COLO668 (cell line): ENCODE data around the gene CDH4.

ENCODE experiments used
- DNase-seq: peaks from one replicate; lab custom pipeline; 2025; ENCODE audit not compliant: unreplicated experiment; lab: John Stamatoyannopoulos, UW

Gene CDH4

DNA sequence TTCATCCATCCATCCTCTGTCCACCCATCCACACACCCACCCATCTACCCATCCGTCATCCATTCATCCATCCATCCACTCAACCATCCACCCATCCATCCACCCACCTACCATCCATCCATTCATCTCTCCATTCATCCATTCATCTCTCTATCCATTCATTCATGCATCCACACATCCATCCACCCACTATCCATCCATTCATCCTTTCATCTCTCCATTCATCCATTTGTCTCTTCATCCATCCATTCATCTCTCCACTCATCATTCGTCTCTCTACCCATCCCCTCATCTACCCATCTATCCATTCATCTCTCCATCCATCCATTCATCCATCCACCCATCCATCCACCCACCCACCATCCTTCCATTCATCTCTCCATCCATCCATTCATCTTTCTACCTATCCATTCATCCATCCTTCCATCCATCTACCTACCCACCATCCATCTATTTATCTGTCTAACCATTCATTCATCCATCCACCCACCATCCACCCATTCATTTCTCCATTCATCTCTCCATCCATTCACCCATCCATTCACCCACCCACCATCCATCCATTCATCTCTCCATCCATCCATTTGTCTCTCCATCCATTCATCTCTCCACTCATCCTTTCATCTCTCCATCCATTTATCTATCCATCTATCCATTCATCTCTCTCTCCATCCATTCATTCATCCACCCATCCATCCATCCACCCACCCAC is 538.2 kb downstream of the CDH4 start:
- DNase-seq: no peak

DNA sequence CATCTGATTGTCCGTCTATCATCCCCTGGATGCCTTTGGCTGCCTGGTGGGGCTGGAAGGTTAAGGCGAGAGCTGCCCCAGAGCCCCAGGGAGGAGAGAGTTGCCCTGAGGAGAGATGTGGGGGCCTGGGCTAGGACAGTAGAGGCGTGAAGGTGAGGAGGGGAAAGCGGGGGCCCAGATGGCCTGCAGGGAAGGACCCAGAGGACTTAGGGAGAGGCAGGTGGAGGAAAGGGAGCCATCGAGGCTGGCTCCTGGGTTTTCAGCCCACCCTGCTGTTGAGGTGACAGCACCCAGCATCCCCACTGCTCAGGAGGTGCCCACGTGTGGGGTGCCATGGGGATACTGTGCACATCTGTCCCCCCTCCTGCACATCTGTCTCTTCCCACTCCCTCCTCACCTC is 539.9 kb downstream of the CDH4 start:
- DNase-seq: no peak

DNA sequence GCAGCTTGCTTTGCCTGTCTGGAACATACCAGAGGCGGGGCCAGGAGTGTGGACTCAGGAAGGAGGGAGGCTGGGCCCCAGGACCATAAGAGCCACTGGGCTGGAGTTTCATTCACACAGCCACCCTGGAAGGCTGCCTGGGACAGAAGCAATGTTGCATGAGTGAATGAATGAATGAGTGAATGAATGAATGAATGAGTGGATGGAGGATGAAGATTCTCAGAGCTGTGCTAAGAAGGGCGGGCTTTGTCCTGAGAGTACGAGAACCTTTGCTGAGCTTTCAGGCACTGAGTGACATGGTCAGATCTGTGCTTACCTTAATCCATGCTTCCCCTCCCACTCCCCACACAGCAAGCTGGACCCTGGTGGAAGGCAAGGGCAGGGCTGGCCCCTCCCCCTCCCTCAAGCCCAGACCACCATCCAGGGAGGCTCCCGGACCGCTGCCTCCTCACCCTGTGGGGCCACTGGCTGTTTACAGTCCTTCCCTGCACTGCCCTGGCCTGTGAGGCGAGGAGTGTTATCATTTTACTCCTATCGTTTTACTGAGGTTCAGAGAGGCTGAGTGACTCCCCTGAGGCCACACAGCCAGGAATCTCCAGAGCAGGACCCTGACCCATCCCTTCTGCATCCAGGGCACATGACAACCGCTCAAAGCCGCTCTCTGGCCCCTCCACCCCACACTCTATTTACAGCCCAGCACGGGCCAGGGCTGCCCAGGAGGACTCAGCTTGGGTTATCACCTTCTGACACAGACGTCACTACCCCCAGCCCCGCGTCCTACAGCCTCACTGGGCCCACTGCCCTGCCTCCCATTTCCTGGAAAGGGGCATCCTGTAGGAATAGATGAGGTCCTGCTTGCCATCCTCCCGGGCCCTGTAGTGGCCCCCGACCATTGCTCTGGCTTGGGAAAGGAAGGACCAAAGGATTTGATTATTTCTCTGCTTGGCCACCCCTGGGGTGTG is 543.9 kb downstream of the CDH4 start:
- no peak for DNase-seq

DNA sequence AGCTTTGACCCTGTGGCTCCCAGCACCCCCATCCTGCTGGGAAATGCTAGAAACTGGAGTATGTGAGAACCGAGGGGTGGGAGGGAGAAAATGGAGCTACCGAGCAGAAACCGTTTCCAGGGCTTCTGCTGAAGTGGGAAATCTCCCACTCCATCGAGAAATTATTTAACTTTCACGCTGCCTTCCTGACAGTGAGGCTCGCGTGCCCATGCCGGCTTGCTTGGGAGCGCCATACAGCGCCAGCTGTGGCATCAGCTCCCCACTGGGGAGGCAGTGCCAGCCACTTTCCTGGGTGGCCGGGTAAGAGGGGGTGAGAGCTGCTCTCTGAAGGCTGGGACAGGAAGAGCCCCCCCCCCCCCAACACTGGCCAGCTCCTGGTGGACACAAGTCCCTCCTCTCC is 544.7 kb downstream of the CDH4 start:
- no peak for DNase-seq

DNA sequence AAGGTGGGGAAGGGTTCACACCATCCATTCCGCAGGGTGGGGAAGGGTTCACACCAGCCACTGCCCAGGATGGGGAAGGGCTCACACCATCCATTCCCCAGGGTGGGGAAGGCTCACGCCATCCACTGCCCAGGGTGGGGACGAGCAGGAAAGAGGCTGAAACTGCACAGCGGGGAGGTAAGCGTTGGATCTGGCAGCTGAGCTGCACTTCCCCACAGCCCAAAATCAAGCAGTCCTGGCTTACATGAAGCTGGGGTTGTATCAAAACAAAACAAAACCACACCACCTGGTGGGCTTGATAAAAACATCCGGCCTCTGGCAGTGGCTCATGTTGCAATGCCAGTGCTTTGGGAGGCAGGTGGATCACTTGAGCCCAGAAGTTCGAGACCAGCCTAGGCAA is 545.1 kb downstream of the CDH4 start:
- DNase-seq: no peak

DNA sequence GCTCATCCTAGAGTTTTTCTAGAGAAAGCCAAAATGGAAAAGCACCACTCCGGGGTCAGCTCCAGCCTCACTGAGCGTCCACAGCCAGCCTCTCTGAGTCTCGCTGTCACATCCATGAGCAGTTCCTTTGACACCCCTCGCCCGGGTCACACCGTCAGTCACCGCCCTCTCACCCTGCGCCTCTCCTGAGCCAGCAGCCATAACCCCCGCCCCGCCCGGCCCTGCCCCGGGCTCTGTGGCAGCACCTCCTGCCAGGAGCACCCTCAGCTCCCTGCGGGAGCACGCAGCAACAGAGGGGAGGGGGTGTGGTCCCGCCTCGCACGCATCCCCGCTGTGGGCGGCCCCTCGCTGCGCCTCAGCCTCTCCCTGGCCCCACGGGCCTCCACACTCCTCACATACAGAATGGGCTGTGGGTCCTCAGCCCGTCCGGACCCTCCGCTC is 545.9 kb downstream of the CDH4 start:
- no peak for DNase-seq

DNA sequence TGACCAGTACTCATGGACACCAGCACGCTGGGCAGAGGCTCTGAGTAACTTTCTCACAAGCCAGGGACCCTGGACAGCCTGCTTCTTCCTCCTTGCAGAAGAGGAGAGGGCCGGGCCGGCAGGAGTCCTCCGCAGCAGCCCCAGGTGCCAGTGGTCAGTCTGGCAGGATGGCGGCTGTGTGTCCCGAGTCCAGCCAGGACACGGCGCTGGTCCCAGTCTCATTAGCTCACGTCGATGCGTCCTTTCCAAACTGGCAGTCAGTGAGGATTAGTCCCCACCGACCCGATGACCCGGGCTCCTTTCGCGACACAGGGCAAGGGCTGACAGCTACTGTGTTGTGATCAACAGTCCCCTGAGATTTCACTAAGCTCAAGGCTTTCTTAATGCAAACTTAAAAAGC is 546.6 kb downstream of the CDH4 start:
- no peak for DNase-seq

DNA sequence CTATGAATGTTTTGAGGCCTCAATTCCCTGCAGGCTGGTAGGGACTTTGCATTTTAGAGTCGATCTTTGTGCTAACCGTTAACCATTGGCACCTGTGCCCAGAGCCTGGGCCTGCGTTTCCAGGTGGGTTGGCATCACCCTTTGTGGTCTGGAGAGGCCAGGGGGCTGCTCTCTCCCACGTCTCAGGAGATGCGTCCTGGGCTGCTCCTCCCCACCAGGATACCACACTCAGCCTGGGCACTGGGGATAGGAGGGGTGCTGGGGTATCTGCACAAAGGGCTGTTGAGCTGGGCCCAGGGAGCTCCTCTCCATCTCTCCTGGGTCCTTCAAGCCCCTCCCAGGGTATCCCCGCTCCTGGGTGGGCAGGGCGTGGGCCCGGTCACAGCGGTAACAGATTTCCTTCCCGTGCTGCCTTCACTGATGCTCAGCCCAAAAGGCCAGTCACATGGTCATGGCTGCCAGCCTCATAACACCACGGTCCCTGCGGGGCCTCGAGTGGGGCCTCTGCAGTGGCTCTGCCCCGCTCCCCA is 547.4 kb downstream of the CDH4 start:
- DNase-seq: no peak

DNA sequence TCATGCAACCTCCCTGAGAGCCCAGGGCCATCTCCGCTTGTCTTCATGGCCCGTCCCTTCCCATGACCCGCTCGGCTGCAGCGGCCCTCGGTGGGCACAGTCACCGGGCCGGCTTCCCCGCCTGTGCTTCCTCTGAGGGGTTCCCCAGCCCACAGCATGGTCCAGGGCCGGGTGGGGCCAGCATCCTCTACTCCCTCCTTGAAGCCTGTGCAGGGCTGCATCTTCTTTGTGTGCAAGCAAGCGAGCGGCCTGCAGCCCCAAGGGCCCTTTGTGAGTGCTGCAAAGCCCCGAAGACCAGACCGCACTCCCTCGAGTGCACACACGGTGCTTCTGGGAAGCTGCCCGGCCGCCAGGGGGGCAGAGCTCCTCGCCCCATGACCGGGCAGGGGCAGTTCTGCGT is 547.9 kb downstream of the CDH4 start:
- DNase-seq: no peak

DNA sequence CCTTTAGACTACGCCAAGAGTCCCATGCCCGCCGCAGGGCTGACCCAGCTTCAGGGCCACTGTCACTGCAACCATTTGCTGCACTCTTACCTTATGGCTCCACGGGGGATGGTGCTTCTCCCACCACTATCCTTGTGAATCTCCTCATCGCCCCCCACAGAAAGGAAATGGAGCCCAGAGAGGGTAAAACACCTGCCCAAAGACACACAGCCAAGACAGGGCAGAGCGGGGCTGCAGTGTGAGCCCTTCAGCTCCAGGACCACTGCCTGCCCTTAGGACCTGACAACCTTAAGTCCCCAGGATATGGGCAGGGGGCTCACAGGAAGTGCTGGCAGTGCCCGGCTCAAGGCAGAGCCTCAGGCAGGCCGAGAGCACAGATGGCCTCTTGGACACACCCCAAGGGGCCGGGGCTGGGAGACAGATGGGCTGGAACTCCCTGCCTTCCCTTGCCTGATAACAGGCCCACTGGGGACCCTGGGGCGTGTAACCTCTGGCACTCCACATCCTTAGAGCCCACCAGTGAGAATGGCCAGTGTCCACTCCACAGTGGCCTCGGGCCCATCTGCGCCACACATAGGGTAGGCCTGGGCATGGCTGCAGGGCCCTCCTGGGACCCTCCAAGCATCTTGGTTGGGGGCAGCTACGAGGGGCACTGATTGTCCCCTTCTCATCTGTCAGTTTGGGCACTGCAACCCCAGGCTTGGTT is 548.5 kb downstream of the CDH4 start:
- DNase-seq: no peak

DNA sequence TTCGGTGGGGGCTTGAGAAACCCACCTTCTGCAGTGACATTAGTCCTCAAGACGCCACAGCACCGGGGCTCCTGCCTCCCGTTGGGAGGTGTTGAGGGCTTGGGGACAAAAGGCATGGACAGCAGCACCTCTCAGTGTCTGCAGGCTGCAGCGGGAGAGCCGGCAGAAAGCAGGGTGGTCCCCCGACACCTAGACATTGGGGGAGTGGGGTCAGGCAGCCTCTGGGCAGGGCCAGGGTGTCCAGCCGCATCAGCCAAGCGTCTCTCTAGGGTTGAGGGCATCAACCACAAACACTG is 549.0 kb downstream of the CDH4 start:
- DNase-seq: no peak

DNA sequence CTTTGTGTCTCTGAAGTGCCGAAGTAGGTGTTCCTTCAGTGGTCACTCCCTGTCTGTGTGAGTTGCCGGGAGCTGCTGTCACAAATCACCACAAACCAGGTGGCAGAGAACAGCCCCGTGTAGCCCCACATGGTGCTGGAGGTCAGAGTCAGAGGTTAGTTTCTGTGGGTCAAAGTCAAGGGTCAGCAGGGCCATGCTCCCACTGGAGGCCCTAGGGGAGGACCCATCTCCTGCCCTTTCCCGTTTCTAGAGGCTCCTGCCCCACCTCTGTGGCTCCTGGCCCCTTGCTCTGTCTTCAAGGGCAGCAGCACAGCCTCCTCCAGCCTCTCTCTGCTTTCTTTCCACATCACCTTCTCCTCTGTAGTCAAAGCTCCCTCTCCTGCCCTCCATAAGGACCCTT is 549.4 kb downstream of the CDH4 start:
- no peak for DNase-seq

DNA sequence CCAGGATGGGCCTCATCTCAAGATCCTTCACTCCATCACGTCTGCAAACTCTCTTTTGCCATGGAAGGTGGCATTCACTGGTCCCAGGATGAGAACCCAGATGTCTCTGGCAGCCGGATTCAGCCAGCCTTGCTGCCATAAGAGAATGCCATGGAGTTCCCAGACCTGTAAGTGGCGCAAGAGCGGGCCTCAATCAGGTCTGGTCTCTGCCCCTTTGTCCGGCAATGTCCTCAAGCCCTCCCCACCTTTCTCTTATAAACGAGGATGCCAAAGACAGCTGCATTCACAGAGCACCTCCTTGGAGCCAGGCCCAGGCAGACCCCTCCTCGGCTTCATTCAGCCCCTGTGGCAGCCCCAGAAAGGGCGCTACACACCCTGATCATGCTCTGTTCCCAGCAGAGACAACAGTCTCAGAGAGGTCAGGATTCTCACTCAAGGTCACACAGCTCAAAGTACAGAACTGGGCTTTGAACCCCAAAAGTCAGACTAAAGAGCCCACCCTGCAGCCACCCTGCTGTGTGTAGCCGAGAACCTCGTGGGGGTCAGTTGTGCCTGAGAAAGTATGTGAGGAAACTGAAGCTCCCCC is 549.9 kb downstream of the CDH4 start:
- DNase-seq: no peak

DNA sequence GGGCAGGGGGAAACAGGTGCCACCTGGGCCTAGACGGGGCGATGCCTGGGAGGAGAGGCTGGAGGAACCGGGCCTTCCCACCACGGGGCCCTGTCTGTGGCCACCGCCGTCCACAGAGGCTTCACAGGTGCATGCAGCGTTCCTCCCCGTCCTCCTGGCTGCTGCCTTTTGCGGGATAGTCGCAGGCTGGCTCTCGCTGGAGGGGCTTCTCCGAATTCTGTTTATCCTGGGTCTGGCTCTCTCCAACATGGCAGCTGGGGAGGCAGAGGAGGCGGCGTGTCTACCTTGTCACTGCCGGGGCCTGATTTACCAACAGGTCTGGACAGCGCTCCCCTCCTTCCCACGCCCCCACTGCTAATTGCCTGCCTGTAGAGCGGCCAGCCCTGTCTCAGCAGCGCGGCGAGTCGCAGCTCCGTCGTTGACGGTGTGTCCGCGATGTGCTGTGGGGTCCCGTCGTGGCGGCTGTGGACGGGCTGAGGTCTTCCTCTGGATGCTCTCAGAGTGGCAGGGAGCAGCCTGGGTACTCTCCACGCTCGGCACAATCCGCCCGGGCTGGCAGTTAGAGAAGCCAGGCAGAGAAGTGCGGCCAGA is 550.8 kb downstream of the CDH4 start:
- DNase-seq: no peak

DNA sequence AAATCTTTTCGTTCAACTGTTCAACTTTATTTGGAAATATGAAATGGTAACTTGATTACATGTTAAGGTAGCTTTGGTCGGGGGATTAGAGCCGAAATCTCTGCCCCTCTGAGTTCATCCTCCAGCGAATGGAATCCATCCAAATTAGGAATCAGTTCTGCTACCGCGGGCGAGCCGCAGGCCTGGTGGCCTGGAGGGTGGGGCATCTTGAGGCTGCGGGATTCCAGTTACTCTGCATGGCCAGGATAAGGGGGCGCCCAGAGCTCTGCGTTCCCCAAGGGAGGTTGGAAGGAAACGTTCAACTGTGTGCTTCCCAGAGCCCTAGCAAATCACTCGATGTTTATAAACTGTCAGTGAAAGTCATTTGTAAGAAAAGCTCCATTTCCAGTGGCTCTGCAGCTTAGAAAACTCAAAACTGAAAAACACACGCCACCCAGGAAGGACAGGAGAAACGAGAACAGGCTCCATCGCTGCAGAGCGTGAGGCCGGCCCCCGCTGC is 551.4 kb downstream of the CDH4 start:
- no peak for DNase-seq

DNA sequence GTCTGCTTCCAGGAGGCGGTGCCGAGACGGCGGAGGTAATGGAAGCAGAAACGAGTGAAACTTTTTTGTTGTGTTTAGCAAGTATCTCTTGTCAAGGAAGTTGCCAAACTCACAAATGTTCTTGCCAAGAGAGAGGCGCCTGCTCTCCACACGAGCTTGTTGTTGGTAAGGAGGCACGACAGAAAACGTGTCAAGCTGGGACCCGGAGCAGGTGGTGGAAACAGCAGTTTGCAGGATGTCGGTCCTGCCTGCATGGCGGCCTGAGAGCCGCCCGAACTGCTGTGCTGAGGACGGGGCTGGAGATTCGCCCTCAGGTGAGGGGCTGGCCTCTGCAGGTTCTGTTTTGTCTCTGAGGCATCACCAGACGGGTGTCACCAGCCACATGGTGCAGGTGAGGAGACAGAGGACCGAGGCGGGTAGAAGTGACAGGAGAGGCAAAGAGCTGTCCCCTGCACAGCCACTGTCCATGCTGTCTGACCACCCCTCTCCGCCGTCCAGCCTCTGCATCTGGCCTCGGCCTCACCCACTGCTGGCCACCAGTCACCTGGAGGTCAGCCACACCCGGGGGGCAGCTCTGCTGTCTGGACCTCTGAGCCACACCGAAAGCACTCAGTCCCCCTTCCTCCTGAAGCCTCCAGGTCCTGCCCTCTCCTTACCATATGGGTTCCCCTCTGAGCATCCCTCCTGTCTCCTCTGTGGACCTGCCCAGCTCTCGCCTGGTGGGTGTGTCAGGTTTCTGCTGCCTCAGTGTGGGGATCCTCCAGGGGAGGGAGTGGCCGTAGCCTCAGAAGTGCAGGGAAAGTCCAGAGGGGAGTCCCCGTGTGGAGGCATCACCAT is 552.1 kb downstream of the CDH4 start:
- no peak for DNase-seq

DNA sequence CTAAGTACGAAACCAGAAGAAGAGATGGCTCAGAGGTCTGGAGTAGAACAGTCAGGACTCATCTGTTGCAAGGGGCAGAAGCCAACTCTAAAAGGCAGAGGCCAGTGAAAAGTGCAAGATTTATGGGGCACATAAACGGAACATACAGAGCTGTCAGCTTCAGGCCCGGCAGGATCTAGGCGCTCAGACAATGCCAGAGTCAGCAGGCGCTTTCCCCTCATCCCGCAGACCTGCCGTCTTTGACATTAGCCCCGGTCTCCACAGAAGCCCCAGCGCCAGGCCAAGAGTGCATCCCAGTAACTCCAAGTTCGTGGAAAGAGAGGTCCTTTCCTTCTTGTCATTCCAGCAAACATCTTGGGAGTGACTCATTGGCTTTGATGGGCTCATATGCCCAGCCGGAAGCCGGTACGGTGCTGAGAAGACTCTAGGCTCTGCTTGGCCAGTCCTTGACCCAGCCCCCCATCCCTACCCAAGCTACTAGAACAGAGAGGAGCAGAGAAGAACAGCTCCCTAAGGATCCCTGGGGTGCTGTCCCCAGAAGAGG is 552.8 kb downstream of the CDH4 start:
- DNase-seq: no peak

DNA sequence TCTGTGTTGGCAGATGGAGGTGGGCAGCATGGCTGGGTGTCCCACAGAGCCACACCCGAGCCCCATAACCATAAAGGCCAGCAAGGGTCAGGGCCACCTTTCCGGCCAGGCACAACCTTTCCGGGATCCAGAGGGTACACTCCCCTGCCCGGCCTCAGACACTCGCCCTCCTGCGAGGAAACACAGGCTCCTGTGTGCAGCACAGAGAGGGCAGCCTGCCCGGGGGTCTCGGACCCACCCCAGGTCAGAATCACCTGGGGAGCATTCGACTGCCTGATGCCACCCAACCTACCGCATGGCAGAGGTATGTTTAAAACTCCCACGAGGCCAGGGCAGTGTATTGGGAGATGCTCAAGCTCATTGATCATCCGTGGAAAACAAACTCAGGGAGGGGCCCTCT is 553.3 kb downstream of the CDH4 start:
- no peak for DNase-seq

DNA sequence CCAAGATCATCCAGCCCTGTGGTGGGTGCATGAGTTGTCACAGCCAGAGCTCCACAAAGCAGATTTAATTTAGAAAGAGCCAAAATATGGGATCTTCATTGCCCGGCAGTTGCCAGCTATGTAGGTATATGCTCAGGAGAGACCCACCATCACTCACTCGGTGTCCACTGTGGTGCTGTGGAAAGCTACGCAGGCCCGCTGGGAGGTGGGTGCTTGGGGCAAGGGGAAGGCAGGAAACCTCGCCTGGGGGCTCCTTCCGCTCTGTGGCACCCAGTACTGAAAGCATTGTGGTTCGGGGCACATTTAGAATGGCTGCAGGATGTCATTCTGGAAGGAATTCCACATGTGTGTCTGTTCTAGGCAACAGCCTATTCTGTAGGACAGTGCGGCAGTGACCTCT is 553.7 kb downstream of the CDH4 start:
- no peak for DNase-seq

DNA sequence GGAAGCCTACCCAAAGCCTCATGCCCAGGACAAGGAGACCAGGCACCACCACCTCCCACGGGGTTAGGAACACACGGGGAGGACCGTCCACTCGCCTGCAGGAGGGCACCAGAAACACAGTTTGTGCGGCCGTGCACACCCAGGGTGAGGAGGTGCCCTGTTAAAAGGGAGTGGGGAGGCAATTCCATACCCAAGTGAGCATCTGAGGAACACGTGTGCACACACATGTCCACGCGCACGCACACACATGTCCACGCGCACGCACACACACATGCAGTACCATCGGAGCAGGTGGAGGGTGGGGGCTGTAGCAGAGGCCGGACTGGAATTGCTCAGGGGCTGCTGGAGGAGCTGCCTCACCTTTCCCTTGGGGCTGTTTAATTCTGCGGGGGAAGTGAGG is 554.3 kb downstream of the CDH4 start:
- no peak for DNase-seq
